HFFc6 (cell line): ENCODE measurements around the gene UHRF1. TPM values are rescaled to one million over a fixed set of nuclear protein-coding genes. Genes with fewer than 3 reads are reported as not detected.

Experiments used
- DNase-seq: peaks from one replicate; pipeline ENCODE4 v3.0.0-alpha.2; 2018
- H3K27ac Mint-ChIP-seq: 2 replicates; pipeline ENCODE4 v1.8.0; 2020; ENCODE audit warnings: mild to moderate bottlenecking, mixed read lengths
- H3K27me3 Mint-ChIP-seq: 2 replicates; pipeline ENCODE4 v1.8.0; 2021; ENCODE audit warnings: mild to moderate bottlenecking, moderate library complexity, mixed read lengths; ENCODE audit not compliant: insufficient read depth
- H3K36me3 Mint-ChIP-seq: 2 replicates; pipeline ENCODE4 v1.8.0; 2021; ENCODE audit warnings: low read depth, mixed read lengths
- H3K4me1 Mint-ChIP-seq: 2 replicates; pipeline ENCODE4 v1.8.0; 2020; ENCODE audit warnings: low read depth, mixed read lengths
- H3K4me3 Mint-ChIP-seq: 2 replicates; pipeline ENCODE4 v1.8.0; 2020; ENCODE audit warnings: mild to moderate bottlenecking, moderate library complexity, mixed read lengths
- H3K9me3 Mint-ChIP-seq: 2 replicates; pipeline ENCODE4 v1.8.0; 2020; ENCODE audit warnings: mild to moderate bottlenecking, mixed read lengths
- total RNA-seq, 6 experiments: library from RNA; stranded (reverse); fragmentation: NEBNext Ultra II Directional; extraction: Animal tissue kit (Norgen Biotek cat#: 25700); gene quantifications; 2 replicates in 1 of 6; 3 replicates in 5 of 6; pipeline ENCODE4 v1.2.3, GENCODE V29; 2021
- TF ChIP-seq, protein P1 (sequence below): fragments of 200-600 bp; sonication (generic); IDR thresholded peaks from 2 replicates; pipeline ENCODE4 v1.5.0; 2021; ENCODE audit warnings: antibody characterized with exemption, mild to moderate bottlenecking

The UHRF1 gene
- total RNA-seq, 6 experiments from 2014 or later = 41.9 to 74.1 (median 70.1) TPM

DNA sequence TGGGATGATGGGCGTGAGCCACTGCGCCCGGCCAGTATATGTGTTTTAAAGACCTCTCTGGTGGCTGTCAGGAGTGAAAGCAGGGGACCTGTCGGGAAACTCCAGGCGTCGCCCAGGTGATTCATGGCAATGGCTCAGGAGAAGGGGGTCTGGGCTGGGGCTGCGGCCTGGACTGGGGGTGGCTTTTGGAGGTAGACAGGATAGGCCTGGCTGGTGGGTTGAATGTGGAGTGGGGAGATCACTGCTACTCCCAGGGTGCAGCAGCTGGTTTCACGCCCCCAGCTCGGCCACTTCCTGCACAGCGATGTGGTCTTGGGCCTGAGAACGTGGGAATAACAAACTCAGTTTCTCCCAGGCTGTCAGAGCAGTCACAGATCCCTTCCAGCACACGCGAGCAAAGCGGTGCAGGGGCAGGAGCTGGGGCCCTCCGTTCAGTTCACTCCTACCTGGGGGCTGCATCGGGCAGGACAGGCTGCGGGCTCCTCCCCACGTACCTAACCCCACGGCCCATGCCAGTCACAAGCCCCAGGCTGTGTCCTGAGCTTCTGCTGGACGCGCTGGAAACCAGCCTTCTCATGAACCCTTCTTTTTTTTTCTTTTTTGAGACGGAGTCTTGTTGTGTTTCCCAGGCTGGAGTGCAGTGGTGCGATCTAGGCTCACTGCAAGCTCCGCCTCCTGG, 78.5 kb downstream of the UHRF1 start:
- Mint-ChIP-seq H3K9me3 (no peaks in the 10 kb centered on the region), H3K36me3 (peaks cover 3% of the 10 kb centered on the region), H3K27ac (peak overlapping the region; percentile 90), H3K4me1 (peaks cover 37% of the 10 kb centered on the region), H3K4me3 (peak overlapping the region; percentile 78), H3K27me3 (no peaks in the 10 kb centered on the region; the same call in 1 of the 2 replicates)
- no peak for DNase-seq
- TF ChIP-seq, protein P1, sequence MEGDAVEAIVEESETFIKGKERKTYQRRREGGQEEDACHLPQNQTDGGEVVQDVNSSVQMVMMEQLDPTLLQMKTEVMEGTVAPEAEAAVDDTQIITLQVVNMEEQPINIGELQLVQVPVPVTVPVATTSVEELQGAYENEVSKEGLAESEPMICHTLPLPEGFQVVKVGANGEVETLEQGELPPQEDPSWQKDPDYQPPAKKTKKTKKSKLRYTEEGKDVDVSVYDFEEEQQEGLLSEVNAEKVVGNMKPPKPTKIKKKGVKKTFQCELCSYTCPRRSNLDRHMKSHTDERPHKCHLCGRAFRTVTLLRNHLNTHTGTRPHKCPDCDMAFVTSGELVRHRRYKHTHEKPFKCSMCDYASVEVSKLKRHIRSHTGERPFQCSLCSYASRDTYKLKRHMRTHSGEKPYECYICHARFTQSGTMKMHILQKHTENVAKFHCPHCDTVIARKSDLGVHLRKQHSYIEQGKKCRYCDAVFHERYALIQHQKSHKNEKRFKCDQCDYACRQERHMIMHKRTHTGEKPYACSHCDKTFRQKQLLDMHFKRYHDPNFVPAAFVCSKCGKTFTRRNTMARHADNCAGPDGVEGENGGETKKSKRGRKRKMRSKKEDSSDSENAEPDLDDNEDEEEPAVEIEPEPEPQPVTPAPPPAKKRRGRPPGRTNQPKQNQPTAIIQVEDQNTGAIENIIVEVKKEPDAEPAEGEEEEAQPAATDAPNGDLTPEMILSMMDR = no peak

DNA sequence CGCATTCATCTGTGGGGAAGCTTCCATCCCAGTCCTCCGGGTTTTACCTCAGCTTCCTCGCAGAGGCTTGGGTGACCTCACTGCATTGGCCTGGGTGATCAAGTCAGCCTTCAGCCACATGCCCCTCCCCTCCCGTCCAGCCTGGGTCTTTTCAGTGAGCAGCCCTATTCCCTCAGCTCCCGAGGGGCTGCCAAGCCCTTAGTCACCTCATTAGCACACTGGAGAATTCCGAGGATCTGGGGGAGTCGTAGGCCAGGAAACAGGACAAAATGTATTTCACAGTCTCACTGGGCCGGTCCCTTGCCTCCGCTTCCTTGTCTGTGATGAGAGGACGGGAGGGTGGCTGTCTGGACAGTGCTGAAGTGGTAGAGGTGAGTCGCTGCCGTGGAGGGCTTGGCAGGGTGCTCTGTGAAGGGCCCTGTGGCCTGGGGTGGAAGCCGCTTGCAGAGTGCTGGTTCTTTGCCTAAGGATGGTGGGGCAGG, 79.5 kb downstream of the UHRF1 start:
- Mint-ChIP-seq H3K27me3 (no peaks in the 10 kb centered on the region), H3K4me3 (peak overlapping the region; percentile 78), H3K36me3 (peaks cover 4% of the 10 kb centered on the region), H3K27ac (peak overlapping the region; percentile 90), H3K4me1 (peaks cover 37% of the 10 kb centered on the region), H3K9me3 (no peaks in the 10 kb centered on the region)
- TF ChIP-seq, protein P1 = no peak
- peak; percentile 83 for DNase-seq

DNA sequence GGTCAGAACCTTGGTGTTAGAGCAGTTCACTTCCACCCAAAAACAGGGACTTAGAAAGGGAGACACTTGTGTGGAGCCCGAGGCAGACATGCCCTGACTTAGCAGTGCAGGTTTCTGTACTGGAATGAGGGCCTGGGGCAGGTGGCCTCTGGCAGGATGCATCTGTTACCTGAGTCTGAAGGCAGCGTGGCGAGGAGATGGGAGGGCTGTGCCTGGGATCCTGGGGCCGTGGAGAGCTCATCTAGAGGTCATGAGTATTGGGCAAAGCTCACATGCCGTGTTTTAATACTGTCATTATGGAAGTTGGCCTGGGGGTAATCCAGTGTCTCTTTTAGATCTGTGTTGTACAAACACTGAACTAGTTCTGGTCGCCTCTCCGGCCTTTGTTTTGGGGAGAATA, 81.0 kb downstream of the UHRF1 start:
- H3K36me3 Mint-ChIP-seq = peaks cover 4% of the 10 kb centered on the region
- H3K27ac Mint-ChIP-seq = no peak overlapping the region
- TF ChIP-seq, protein P1 = no peak
- H3K9me3 Mint-ChIP-seq = no peaks in the 10 kb centered on the region
- no peaks in the 10 kb centered on the region for H3K27me3 Mint-ChIP-seq
- no peak for DNase-seq
- H3K4me1 Mint-ChIP-seq = peaks cover 37% of the 10 kb centered on the region
- no peak overlapping the region for H3K4me3 Mint-ChIP-seq

DNA sequence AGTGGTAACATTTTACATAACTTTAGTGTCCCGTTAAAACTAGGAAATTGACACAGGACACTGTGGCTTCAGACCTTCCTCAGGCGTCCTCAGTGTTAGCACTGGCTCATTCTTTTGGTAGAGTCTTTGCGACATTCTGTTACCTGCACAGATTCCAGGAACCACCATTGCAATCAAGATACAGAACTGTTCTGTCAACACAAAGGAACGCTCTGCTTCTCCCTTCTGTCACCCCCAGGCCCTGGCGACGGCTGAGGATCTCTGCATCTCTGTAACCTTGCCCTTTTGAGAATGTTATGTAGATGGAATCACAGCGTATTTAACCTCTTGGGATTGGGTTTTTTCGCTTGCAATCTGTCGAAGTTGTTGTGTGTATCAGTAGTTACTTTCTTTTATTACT, 82.2 kb downstream of the UHRF1 start:
- TF ChIP-seq, protein P1 = no peak
- H3K4me3 Mint-ChIP-seq = no peak overlapping the region
- H3K4me1 Mint-ChIP-seq = peaks cover 37% of the 10 kb centered on the region
- DNase-seq = no peak
- no peaks in the 10 kb centered on the region for H3K27me3 Mint-ChIP-seq
- no peaks in the 10 kb centered on the region for H3K9me3 Mint-ChIP-seq
- no peak overlapping the region for H3K27ac Mint-ChIP-seq
- peaks cover 4% of the 10 kb centered on the region for H3K36me3 Mint-ChIP-seq

DNA sequence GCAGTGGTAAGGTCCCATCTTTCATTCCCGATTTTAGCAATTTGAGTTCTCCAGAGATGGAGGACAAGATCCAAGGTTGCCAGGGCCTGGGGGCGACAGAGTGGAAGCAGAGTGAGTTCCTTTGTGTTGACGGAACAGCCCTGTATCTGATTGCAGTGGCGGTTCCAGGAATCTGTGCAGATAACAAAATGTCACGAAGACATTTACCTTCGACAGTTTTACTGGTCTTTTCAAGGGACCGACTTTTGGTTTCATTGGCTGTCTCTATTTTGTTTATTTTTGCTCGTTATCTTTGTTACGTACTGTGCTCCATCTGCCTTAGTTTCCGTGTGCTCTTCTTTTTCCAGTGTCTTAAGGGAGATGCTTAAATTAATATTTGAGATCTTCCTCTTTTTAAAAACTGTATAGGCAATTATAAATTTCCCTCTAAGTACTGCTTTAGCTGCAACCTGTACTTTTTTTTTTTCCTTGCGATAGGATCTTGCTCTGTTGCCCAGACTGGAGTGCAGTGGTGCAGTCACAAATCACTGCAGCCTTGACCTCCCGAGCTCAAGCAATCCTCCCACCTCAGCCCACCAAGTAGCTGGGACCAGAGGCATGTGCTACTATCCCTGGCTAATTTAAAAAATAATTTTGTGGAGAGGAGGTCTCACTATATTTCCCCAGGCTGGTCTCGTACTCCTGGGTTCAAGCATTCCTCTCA, 82.8 kb downstream of the UHRF1 start:
- peaks cover 34% of the 10 kb centered on the region for H3K4me1 Mint-ChIP-seq

More for the DNA sequence above, 82.8 kb downstream of the UHRF1 start:
- Mint-ChIP-seq H3K4me3 (no peak overlapping the region), H3K27me3 (no peaks in the 10 kb centered on the region), H3K9me3 (no peaks in the 10 kb centered on the region), H3K36me3 (peaks cover 4% of the 10 kb centered on the region), H3K27ac (no peak overlapping the region)
- DNase-seq = no peak
- TF ChIP-seq, protein P1 = no peak
